Measurements from ENCODE around the gene ARHGEF4. TPM values are rescaled to one million over a fixed set of nuclear protein-coding genes. Genes with fewer than 3 reads are reported as not detected.

Gene ARHGEF4
- total RNA-seq, 1 experiment from 2014 or later, result 21.8 TPM

GRCh38 chr2:130835766-130836015 lies 1.0 kb upstream of the ARHGEF4 start:
- Mint-ChIP-seq H3K27me3 (ENCODE audit: low read depth) (peaks cover 38% of the 10 kb centered on the region), H3K4me1 (0 out of 2 replicates have a peak, but pooled peaks cover 7% of the 10 kb centered on the region), H3K27ac (no peak overlapping the region), H3K4me3 (no peak overlapping the region), H3K9me3 (no peaks in the 10 kb centered on the region), H3K36me3 (no peaks in the 10 kb centered on the region)
- ATAC-seq (no peak), DNase-seq (ENCODE audit: low spot score) (no peak)
- ChIA-PET POLR2A (no interaction called here), CTCF (interaction anchor here (1.1 to 2.5 kb wide), 5 partner anchors 8 to 128 kb away, joined by 6 to 11 read pairs (median 6); no protein-coding TSS in a partner anchor)
- no peak for TF ChIP-seq FOXP1 (CRISPR knock-in tag; IDR thresholded peaks at IDR 0.05; ENCODE audit: borderline replicate concordance)
- TF ChIP-seq MLX (CRISPR knock-in tag; IDR thresholded peaks at IDR 0.05), result no peak
- no peak for TF ChIP-seq HMGA2 (CRISPR knock-in tag; IDR thresholded peaks at IDR 0.05)
- no peak for TF ChIP-seq GABPB1 (CRISPR knock-in tag; IDR thresholded peaks at IDR 0.05)
- no peak for TF ChIP-seq JAZF1 (CRISPR knock-in tag; IDR thresholded peaks at IDR 0.05)
- no peak for TF ChIP-seq ZSCAN18 (CRISPR knock-in tag; IDR thresholded peaks at IDR 0.05)
- TF ChIP-seq CBFB (CRISPR knock-in tag; IDR thresholded peaks at IDR 0.05; ENCODE audit: low read depth), result no peak
- no peak for TF ChIP-seq ZNF232 (CRISPR knock-in tag; IDR thresholded peaks at IDR 0.05)
- no peak for TF ChIP-seq CREB1 (CRISPR knock-in tag; IDR thresholded peaks at IDR 0.05)
- no peak for TF ChIP-seq ZNF121 (CRISPR knock-in tag; IDR thresholded peaks at IDR 0.05)
- no peak for TF ChIP-seq TCF7 (CRISPR knock-in tag; IDR thresholded peaks at IDR 0.05; ENCODE audit: low read depth)
- no peak for TF ChIP-seq E2F1 (CRISPR knock-in tag; IDR thresholded peaks at IDR 0.05)
- no peak for TF ChIP-seq JUN (CRISPR knock-in tag; IDR thresholded peaks at IDR 0.05)
- no peak for TF ChIP-seq ZBTB21 (CRISPR knock-in tag; IDR thresholded peaks at IDR 0.05; ENCODE audit: borderline replicate concordance)
- no peak for TF ChIP-seq FOXJ3 (CRISPR knock-in tag; IDR thresholded peaks at IDR 0.05; ENCODE audit: borderline replicate concordance)
- no peak for TF ChIP-seq ZNF671 (CRISPR knock-in tag; IDR thresholded peaks at IDR 0.05)
- TF ChIP-seq SMAD4 (CRISPR knock-in tag; IDR thresholded peaks at IDR 0.05), result no peak
- TF ChIP-seq ATF3 (CRISPR knock-in tag; conservative IDR thresholded peaks at IDR 0.05), result no peak
- no peak for TF ChIP-seq CTCF (IDR thresholded peaks at IDR 0.05)
- TF ChIP-seq IRF2 (CRISPR knock-in tag; IDR thresholded peaks at IDR 0.05; ENCODE audit: borderline replicate concordance, low read depth), result no peak

GRCh38 chr2:130837175-130837810 lies 579 bp downstream of the ARHGEF4 start:
- peaks cover 37% of the 10 kb centered on the region for H3K27me3 Mint-ChIP-seq (ENCODE audit: low read depth)
- ChIA-PET POLR2A (no interaction called here), CTCF (interaction anchor here (1.3 to 2.5 kb wide), 4 partner anchors 17 to 127 kb away, joined by 3 to 11 read pairs (median 5); no protein-coding TSS in a partner anchor)
- H3K9me3 Mint-ChIP-seq, result no peaks in the 10 kb centered on the region
- ATAC-seq, result peak; percentile 34
- DNase-seq (ENCODE audit: low spot score), result no peak
- no peak overlapping the region for H3K27ac Mint-ChIP-seq
- H3K36me3 Mint-ChIP-seq, result no peaks in the 10 kb centered on the region
- peak overlapping the region; percentile 49 for H3K4me3 Mint-ChIP-seq
- H3K4me1 Mint-ChIP-seq, result 0 out of 2 replicates have a peak, but pooled peaks cover 7% of the 10 kb centered on the region
- TF ChIP-seq ESRRA (CRISPR knock-in tag; IDR thresholded peaks at IDR 0.05; ENCODE audit: borderline replicate concordance), result 0 out of 2 replicates have a peak, but pooled peaks have one; percentile 4
- TF ChIP-seq GRHL2 (CRISPR knock-in tag; IDR thresholded peaks at IDR 0.05; ENCODE audit: insufficient replicate concordance, severe bottlenecking), result no peak
- TF ChIP-seq CREB1 (CRISPR knock-in tag; IDR thresholded peaks at IDR 0.05), result no peak
- no peak for TF ChIP-seq ZNF671 (CRISPR knock-in tag; IDR thresholded peaks at IDR 0.05)
- TF ChIP-seq ZNF317 (CRISPR knock-in tag; IDR thresholded peaks at IDR 0.05; ENCODE audit: borderline replicate concordance, low read depth), result no peak
- no peak for TF ChIP-seq GTF2I (CRISPR knock-in tag; conservative IDR thresholded peaks at IDR 0.05)
- TF ChIP-seq ZBTB43 (CRISPR knock-in tag; IDR thresholded peaks at IDR 0.05), result peak; percentile 19; the same call in 1 of the 2 replicates
- no peak for TF ChIP-seq RORB (CRISPR knock-in tag; IDR thresholded peaks at IDR 0.05)
- TF ChIP-seq ZNF121 (CRISPR knock-in tag; IDR thresholded peaks at IDR 0.05), result peak; percentile 18; the same call in 1 of the 2 replicates
- TF ChIP-seq KAT7 (CRISPR knock-in tag; IDR thresholded peaks at IDR 0.05; ENCODE audit: borderline replicate concordance), result no peak
